Ureter (tissue), 1 donor: ENCODE measurements around the gene TEX53. TPM values are rescaled to one million over a fixed set of nuclear protein-coding genes. Genes with fewer than 3 reads are reported as not detected.

ENCODE experiments used
- DNase-seq: peaks from one replicate; pipeline ENCODE4 v3.0.0-alpha.2; 2020; ENCODE audit warnings: low spot score
- total RNA-seq: library from RNA; stranded (reverse); gene quantifications from one replicate; pipeline ENCODE4 v1.2.4, GENCODE V29; 2023
- donor health status: DM: yes; HTN: yes; CAD: no.

Gene TEX53
- not detected for total RNA-seq

DNA sequence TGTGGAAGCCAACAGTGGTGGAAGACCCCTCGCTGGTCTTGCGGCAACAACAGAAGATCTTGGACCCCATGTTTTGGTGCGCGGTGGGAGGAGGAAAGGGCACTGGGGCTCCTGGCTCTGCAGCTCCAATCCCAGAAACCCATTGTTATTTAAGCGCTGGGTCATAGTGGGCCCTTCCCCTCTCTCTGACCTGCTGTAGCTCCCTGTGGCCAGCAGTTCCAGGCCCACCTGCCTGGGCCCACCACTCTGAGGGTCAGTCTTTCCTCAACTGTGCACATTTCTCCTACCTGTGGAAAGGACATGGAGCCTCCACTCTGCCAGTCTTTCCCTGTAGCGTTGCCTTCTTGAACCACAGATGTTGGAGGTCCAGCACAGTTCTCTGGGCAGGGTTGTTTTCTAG, at the start of gene TEX53:
TEX53 (minus strand) TSS at position 101 of the 400 bp plus-strand sequence; CDS start at position 70, 31 bp downstream.
- DNase-seq, result no peak

GRCh38 chr9:114706711-114707110, 49.1 kb upstream of the TEX53 start:
- no peak for DNase-seq

GRCh38 chr9:114701988-114702387, 44.4 kb upstream of the TEX53 start:
- DNase-seq, result no peak

GRCh38 chr9:114697951-114698351, 40.3 kb upstream of the TEX53 start:
- DNase-seq, result no peak

DNA sequence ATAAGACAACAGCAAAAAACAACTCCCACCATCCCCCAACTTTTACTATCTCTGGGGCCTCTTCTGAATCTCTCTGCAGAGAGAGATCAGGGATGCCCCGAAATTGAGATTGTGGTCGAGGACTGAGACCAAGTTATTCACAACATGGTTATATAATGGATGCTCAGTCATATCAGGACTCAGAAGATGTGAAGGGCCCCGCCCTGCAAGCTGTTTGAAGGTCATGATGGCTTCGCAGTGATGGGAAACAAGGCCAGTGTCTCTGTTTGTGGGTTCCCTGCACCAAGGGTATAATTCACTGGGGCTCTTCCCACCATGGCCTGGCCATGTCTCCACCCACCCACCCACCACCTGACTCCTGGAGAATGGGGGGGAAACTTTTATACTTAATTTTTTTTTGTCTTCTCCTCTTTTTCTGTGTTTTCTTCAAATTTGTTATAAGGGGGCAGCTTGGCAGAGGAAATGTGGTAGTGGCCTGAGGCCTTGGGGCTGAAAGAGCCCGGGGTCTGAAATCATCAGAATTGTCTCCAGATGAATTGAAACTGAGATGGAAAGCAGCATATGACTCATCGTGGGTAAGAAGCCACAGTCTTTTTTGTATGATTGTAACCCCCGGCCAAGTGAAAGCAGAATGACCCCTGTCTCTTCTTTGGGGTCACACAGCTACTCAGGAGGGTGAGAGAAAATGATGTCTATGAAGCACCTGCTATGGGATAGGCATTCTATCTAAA, 39.4 kb upstream of the TEX53 start:
- DNase-seq, result no peak

GRCh38 chr9:114695948-114696347, 38.3 kb upstream of the TEX53 start:
- DNase-seq, result no peak

DNA sequence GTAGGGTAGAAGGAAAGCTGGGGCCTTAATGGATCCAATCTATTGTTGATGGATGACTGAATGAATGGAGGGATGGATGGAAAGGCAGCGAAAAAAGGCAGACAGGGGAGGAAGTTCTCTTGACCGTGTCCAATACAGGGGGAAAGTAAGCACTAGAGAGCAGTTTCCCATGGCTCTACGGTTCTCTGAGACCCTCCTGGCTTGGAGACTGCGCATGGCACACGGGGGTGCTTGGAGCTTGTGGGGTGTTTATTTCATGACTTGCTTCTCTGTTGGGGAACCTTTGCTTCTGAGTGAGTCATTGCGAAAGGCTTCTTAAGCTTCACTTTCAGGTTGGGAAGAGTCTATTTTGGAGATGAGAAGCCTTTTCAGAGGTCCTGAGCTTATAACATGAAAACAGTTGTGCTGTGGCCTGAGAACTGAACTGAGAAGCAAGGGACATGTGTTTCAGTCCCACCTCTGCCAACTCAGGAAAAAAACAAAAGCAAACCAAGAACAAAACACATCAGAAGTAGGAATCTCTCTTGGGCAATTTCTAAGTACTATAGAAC, 37.2 kb upstream of the TEX53 start:
- DNase-seq, result no peak

DNA sequence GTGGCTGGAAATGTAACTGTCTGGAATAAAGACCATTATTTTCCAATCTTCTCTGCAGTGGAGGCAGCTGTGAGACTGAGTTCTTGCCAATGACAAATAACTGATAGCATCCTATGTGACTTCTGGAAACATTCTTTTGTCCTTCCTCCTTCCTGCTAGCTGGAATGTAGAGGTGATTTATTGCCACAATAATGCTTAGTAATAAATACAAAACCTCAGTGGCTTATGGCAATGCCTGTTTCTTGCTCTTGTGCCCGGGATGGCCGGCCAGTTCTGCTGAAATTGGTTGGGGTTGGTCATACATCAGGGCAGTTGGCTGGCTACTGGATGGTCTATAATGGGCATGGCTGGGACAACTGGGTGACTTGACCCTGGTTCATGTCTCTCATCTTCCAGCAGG, 36.5 kb upstream of the TEX53 start:
- no peak for DNase-seq

DNA sequence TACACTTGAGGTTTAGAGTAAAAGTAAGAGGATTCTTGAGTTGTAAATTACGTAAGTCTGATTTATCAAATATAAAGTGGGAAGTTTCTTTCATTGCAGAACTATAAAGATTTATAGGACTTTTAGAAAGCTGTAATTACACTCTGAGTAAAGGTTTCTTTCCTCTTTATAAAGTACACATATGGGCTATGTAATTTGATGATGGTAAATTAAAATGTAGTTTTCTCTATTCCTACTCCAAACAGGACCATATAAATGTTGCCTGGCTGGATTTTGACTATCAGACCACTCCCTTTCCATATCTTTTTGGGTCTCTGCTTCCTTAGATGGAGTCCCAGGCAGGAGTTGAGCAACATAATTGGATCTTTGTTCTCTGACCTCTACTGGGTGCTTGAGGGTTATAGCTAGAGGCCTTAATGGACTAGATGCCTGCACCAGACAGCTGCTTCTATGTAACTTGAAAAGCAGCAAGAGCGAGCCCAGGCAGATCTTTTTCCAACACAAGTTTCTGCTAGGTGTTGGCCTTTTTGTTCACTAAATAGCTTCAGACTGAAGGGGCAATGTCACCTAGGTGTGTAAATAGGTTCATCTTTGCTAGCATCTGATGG, 35.7 kb upstream of the TEX53 start:
- DNase-seq, result no peak

DNA sequence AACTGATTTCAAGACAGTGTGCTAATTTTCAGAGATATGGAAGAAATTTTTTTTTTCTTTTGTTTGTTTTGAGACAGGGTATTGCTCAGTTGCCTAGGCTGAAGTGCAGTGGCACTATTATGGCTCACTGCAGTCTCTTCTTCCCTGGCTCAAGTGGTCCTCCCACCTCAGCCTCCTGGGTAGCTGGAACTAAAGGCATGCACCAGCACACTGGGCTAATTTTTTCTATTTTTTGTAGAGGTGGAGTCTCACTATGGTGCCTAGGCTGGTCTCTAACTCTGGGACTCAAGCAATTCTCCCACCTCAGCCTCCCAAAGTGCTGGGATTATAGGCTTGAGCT, 34.3 kb upstream of the TEX53 start:
- DNase-seq, result no peak

- DNase-seq, result no peak
These were observed 33.7 kb upstream of the TEX53 start for GRCh38 chr9:114691046-114691955.

GRCh38 chr9:114690308-114690707, 32.7 kb upstream of the TEX53 start:
- no peak for DNase-seq

- DNase-seq, result no peak
These were observed 32.2 kb upstream of the TEX53 start for GRCh38 chr9:114689813-114690212.

DNA sequence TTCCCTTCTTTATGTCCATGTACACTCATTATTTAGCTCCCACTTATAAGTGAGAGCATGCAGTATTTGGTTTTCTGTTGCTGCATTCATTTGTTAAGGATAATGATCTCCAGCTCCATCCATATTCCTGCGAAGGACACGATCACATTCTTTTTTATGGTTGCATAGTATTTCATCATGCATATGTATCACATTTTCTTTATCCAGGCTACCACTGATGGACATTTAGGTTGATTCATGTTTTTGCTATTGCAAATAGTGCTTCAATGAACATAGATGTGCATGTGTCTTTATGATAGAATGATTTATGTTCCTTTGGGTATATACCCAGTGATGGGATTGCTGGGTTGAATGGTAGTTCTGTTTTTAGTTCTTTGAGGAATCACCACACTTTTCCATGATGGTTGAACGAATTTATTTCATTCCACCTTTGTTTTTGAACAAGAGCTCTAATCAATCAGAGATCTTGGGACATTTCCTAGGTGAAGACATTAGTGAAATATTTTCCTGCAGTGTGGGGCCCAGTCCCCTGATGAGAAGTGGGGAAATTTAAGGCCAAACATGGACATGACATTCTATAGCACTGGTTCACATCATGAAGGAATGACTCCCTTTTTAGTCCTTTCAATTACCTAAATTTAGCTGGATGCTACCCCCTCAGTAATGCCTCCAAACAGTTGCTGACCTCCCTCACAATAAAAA, 31.5 kb upstream of the TEX53 start:
- DNase-seq, result no peak

DNA sequence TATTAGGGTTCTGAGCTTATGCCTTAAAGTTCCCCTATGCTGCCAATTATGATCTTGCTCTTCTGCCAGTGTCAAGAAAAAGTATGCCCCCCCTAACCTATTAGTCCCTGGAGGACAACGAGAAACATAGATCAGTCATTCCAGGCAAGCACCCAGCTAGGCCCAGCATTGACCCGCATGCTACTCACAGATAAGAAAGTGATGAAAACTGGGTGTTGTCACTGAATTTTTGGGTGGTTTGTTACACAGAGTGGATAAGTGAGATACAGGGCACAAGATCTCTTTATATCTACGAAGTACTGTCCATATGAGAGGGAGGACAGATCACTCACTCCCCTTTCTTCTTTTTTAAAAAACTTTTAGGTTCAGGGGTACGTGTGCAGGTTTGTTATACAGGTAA, 30.8 kb upstream of the TEX53 start:
- no peak for DNase-seq

DNA sequence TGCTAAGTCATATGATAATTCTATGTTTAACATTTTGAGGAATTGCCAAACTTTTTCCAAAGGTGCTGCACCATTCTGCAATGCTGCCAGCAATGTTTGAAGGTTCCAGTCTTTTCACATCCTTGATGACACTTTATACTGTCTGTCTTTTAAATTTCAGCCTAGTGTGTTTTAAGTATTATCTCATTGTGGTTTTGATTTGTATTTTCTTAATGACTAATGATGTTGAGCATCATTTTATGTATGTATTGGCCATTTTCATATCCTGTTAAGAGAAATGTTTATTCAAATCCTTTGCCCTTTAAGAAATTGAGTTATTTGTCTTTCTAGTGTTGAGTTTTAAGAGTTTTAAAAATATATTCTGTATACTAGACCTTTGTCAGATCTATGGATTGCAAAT, 29.4 kb upstream of the TEX53 start:
- no peak for DNase-seq

- no peak for DNase-seq
These were observed 28.3 kb upstream of the TEX53 start for GRCh38 chr9:114685951-114686350.

- DNase-seq, result no peak
These were observed 26.4 kb upstream of the TEX53 start for GRCh38 chr9:114684036-114684435.

DNA sequence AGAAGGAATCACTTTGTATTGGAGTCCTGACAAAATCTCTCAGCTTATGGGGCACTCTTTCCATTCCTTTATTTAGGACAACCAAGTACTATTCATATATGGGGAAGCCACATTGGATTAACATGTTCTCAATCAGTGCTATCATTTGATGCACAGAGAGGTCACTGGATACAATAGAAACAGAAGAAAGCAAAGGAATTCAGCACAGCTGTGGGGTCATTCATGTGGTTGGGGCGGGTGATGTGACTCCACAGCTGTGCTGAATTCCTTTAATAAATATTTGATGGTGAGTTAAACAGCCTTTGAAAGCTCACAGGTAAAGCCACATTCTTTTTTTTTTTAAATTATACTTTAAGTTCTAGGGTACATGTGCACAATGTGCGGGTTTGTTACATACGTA, 25.2 kb upstream of the TEX53 start:
- DNase-seq, result no peak

DNA sequence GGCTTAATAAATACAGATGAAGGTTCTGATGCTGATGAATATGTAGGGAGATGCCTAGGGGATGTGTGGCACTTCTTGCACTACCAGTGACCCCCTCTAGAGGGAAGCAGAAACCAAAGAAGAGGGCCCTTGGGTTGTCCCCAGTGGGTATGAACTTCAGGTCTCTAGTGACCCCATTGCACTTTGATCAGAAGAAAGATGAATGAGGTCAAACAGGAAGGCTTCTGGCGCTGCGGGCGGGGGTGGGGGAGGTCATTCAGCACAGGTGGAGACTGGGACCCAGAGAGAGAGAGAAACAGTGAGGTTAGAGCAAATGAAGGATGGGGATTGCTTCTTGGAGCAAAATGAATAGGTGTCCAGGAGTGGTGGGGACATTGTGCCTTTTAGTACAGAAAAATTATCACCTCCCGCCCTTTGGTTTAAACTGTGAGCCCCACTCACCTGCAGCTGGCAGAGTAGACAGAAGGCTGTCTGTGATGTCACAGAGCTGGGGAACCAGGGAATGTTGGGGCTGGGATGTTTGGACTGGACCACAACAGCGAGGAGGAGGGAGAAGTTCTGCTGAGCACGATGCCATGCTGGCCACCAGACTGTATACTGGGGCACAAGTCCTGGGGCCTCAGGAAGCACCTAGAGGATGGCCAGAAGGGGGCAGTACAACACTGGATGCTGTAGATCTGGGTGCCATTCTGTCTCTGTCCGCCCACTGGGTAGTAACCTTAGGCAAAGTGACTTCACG, 24.2 kb upstream of the TEX53 start, which contains the start of gene TEX48:
TEX48 (minus strand) TSS at position 599 of the 739 bp plus-strand sequence. CDS start 10,469 bp downstream, outside the sequence.
- DNase-seq, result peak; percentile 79
